WTC11 (cell line): Measurements from ENCODE around the gene STAMBP. TPM values are rescaled to one million over a fixed set of nuclear protein-coding genes. Genes with fewer than 3 reads are reported as not detected.
"Not testable (repeated sequence)": the region's sequence is repeated elsewhere in the genome, so short reads cannot be mapped to it uniquely, and the experiment has no call there.

Source experiments
- ATAC-seq: fragments of 200-7000 bp; cut with Tn5 transposase; 2 replicates; pipeline ENCODE4 v1.10.0; 2021; ENCODE audit warnings: mild to moderate bottlenecking, moderate library complexity
- CTCF ChIA-PET: fragments of 300-600 bp; sonication (Branson Sonifier 250); formaldehyde crosslinking; loops from one replicate; lab custom pipeline; 2021; ENCODE audit warnings: antibody characterized with exemption; lab: Charles Lee
- POLR2A ChIA-PET: fragments of 350-600 bp; sonication (Branson Sonifier 250); formaldehyde crosslinking; loops from one replicate; lab custom pipeline; 2021; ENCODE audit warnings: antibody characterized with exemption; lab: Charles Lee
- DNase-seq: peaks from one replicate; pipeline ENCODE4 v3.0.0; 2021; ENCODE audit warnings: low spot score
- H3K27ac Mint-ChIP-seq: 2 replicates; pipeline ENCODE4 v1.8.0; 2021; ENCODE audit warnings: mixed read lengths
- H3K27me3 Mint-ChIP-seq: 2 replicates; pipeline ENCODE4 v1.8.0; 2021; ENCODE audit warnings: low read depth, mild to moderate bottlenecking, moderate library complexity, mixed read lengths
- H3K36me3 Mint-ChIP-seq: 2 replicates; pipeline ENCODE4 v1.8.0; 2021; ENCODE audit warnings: mixed read lengths
- H3K4me1 Mint-ChIP-seq: 2 replicates; pipeline ENCODE4 v1.8.0; 2022; ENCODE audit warnings: mixed read lengths
- H3K4me3 Mint-ChIP-seq: 2 replicates; pipeline ENCODE4 v1.8.0; 2021; ENCODE audit warnings: mild to moderate bottlenecking, moderate library complexity, mixed read lengths
- H3K9me3 Mint-ChIP-seq: 2 replicates; pipeline ENCODE4 v1.8.0; 2021; ENCODE audit warnings: mixed read lengths
- ESRRA ChIP-seq: sonication (generic); formaldehyde crosslinking; IDR thresholded peaks from 2 replicates; pipeline ENCODE4 v1.8.1; 2022; ENCODE audit warnings: mild to moderate bottlenecking, missing genetic modification reagents, borderline replicate concordance
- ETV6 ChIP-seq: sonication (generic); formaldehyde crosslinking; IDR thresholded peaks from 2 replicates; pipeline ENCODE4 v1.8.1; 2022; ENCODE audit warnings: mild to moderate bottlenecking, missing genetic modification reagents
- FOXJ3 ChIP-seq: sonication (generic); formaldehyde crosslinking; IDR thresholded peaks from 2 replicates; pipeline ENCODE4 v1.9.0; 2021; ENCODE audit warnings: missing genetic modification reagents, mild to moderate bottlenecking, borderline replicate concordance
- FOXP1 ChIP-seq: sonication (generic); formaldehyde crosslinking; IDR thresholded peaks from 2 replicates; pipeline ENCODE4 v1.8.0; 2022; ENCODE audit warnings: missing genetic modification reagents, mild to moderate bottlenecking, moderate library complexity, borderline replicate concordance
- KAT7 ChIP-seq: sonication (generic); formaldehyde crosslinking; IDR thresholded peaks from 2 replicates; pipeline ENCODE4 v1.8.1; 2023; ENCODE audit warnings: missing genetic modification reagents, mild to moderate bottlenecking, borderline replicate concordance
- NFATC4 ChIP-seq: fragments of 250-450 bp; sonication (Bioruptor Pico); IDR thresholded peaks from 2 replicates; pipeline ENCODE4 v1.9.0; 2021; ENCODE audit warnings: mild to moderate bottlenecking
- NFE2L1 ChIP-seq: sonication (generic); formaldehyde crosslinking; IDR thresholded peaks from 2 replicates; pipeline ENCODE4 v1.8.1; 2023; ENCODE audit warnings: missing genetic modification reagents
- NFYB ChIP-seq: sonication (generic); formaldehyde crosslinking; conservative IDR thresholded peaks from 2 replicates; pipeline ENCODE4 v1.8.0; 2022; ENCODE audit warnings: low read depth, missing genetic modification reagents
- NR3C1 ChIP-seq: sonication (generic); formaldehyde crosslinking; conservative IDR thresholded peaks from 2 replicates; pipeline ENCODE4 v1.8.1; 2023; ENCODE audit warnings: low read depth, mild to moderate bottlenecking, missing genetic modification reagents
- ZBTB21 ChIP-seq: sonication (generic); formaldehyde crosslinking; IDR thresholded peaks from 2 replicates; pipeline ENCODE4 v1.8.1; 2023; ENCODE audit warnings: mild to moderate bottlenecking, missing genetic modification reagents, borderline replicate concordance
- ZNF138 ChIP-seq: sonication (generic); formaldehyde crosslinking; conservative IDR thresholded peaks from 2 replicates; pipeline ENCODE4 v1.8.1; 2022; ENCODE audit warnings: mild to moderate bottlenecking, moderate library complexity, missing genetic modification reagents
- ZNF232 ChIP-seq: sonication (generic); formaldehyde crosslinking; IDR thresholded peaks from 2 replicates; pipeline ENCODE4 v1.8.0; 2022; ENCODE audit warnings: mild to moderate bottlenecking, missing genetic modification reagents
- ZNF396 ChIP-seq: fragments of 250-450 bp; sonication (Bioruptor Pico); IDR thresholded peaks from 2 replicates; pipeline ENCODE4 v1.8.0; 2021; ENCODE audit warnings: mild to moderate bottlenecking, moderate library complexity, borderline replicate concordance
- ZNF416 ChIP-seq: fragments of 250-450 bp; sonication (Bioruptor Pico); IDR thresholded peaks from 2 replicates; pipeline ENCODE4 v1.9.0; 2021; ENCODE audit warnings: mild to moderate bottlenecking, inconsistent platforms
- total RNA-seq: library from RNA; stranded (reverse); gene quantifications from 3 replicates; pipeline ENCODE4 v1.2.3, GENCODE V29; 2021
- TF ChIP-seq, protein P1 (sequence below): sonication (generic); formaldehyde crosslinking; IDR thresholded peaks from 2 replicates; pipeline ENCODE4 v1.8.1; 2023; ENCODE audit warnings: mild to moderate bottlenecking, missing genetic modification reagents
- TF ChIP-seq, protein P2 (sequence below): sonication (generic); formaldehyde crosslinking; IDR thresholded peaks from 2 replicates; pipeline ENCODE4 v1.8.0; 2022; ENCODE audit warnings: mild to moderate bottlenecking, missing genetic modification reagents
- TF ChIP-seq, protein P3 (sequence below): fragments of 250-450 bp; sonication (Bioruptor Pico); IDR thresholded peaks from 2 replicates; pipeline ENCODE4 v1.9.0; 2021; ENCODE audit warnings: mild to moderate bottlenecking
- TF ChIP-seq, protein P4 (sequence below): sonication (generic); formaldehyde crosslinking; IDR thresholded peaks from 2 replicates; pipeline ENCODE4 v1.8.1; 2023; ENCODE audit warnings: mild to moderate bottlenecking, missing genetic modification reagents, borderline replicate concordance
- TF ChIP-seq, protein P5 (sequence below): fragments of 200-600 bp; IDR thresholded peaks from 2 replicates; pipeline ENCODE4 v1.8.0; 2022; ENCODE audit warnings: antibody characterized with exemption
- TF ChIP-seq, protein P6 (sequence below): sonication (generic); formaldehyde crosslinking; IDR thresholded peaks from 2 replicates; pipeline ENCODE4 v1.8.1; 2023; ENCODE audit warnings: mild to moderate bottlenecking, missing genetic modification reagents, moderate library complexity

STAMBP gene
- total RNA-seq, 1 experiment from 2014 or later: 40.9 TPM

DNA sequence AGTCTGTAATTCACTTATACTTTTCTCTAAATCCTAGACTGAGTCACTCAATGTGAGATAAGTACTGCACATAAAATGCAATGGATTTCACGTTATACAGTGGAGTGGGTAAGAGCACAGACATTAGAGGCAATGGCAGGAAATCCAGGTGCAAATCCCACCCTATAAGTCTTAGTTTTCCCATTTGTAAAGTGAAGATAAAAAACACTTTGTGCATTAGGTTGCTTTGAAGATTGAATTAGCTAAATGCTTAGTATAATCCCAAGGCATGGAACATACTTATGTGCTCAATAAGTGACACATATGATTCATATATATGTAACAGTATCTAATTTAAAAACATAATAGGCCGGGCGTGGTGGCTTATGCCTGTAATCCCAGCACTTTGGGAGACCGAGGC, 74.6 kb downstream of the STAMBP start:
- ChIA-PET CTCF (no interaction called here), POLR2A (no interaction called here)
- no peak overlapping the region for H3K27ac Mint-ChIP-seq
- no peak overlapping the region for H3K4me3 Mint-ChIP-seq
- H3K4me1 Mint-ChIP-seq: peaks cover 4% of the 10 kb centered on the region
- TF ChIP-seq ZNF396: no peak
- ATAC-seq: no peak
- H3K36me3 Mint-ChIP-seq: no peaks in the 10 kb centered on the region
- DNase-seq: no peak
- no peaks in the 10 kb centered on the region for H3K9me3 Mint-ChIP-seq
- peaks cover 5% of the 10 kb centered on the region for H3K27me3 Mint-ChIP-seq

DNA sequence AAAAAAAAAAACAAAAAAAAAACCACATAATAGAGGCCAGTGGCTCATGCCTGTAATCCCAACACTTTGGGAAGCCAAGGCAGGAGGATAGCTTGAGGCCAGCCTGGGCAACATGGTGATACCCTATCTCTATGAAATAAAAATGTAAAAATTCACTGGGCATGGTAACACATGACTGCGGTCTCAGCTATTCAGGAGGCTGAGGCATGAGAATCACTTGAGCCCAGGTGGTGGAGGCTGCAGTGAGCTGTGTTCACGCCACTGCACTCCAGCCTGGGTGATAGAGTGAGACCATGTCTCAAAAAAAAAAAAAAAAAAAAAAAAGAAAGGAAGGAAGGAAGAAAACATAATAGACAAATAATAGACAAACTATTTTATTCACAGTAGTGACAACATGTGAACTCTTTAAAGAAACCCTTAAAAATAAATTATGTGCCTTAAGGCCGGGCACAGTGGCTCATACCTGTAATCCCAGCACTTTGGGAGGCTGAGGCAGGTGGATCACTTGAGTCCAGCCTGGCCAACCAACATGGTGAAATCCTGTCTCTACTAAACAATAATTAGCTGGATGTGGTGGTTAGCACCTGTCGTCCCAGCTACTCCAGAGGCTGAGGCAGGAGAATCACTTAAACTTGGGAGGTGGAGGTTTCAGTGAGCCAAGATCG, 75.3 kb downstream of the STAMBP start:
- H3K27me3 Mint-ChIP-seq, DNase-seq, POLR2A ChIA-PET, H3K4me1 Mint-ChIP-seq, CTCF ChIA-PET, ATAC-seq, H3K27ac Mint-ChIP-seq, H3K4me3 Mint-ChIP-seq, H3K36me3 Mint-ChIP-seq, H3K9me3 Mint-ChIP-seq: not testable (repeated sequence)

DNA sequence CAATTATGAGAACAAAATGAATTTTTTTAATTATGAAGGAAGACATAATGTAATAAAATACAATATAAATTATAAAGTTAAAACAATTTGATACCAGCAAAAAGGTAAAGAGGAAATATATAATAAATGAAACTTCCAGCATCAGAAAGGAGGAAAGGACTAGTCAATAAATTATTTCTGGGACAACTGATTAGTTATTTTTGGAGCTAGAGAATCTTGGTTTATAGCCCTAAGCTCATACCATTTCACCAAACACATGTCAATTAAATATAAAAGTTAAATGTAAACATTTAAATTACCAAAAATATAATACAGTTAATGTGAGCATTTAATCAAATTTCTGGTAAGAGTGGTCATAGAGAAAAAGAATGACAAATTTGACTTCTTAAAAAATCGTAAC, 76.2 kb downstream of the STAMBP start:
- ChIA-PET CTCF (no interaction called here), POLR2A (no interaction called here)
- H3K4me1 Mint-ChIP-seq: peaks cover 4% of the 10 kb centered on the region
- TF ChIP-seq ZNF232 (CRISPR knock-in tag): no peak
- TF ChIP-seq ETV6 (CRISPR knock-in tag): no peak
- TF ChIP-seq NFATC4 (CRISPR knock-in tag): no peak
- no peak for TF ChIP-seq ESRRA
- TF ChIP-seq, protein P1, sequence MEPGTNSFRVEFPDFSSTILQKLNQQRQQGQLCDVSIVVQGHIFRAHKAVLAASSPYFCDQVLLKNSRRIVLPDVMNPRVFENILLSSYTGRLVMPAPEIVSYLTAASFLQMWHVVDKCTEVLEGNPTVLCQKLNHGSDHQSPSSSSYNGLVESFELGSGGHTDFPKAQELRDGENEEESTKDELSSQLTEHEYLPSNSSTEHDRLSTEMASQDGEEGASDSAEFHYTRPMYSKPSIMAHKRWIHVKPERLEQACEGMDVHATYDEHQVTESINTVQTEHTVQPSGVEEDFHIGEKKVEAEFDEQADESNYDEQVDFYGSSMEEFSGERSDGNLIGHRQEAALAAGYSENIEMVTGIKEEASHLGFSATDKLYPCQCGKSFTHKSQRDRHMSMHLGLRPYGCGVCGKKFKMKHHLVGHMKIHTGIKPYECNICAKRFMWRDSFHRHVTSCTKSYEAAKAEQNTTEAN (CRISPR knock-in tag): no peak
- TF ChIP-seq, protein P2, sequence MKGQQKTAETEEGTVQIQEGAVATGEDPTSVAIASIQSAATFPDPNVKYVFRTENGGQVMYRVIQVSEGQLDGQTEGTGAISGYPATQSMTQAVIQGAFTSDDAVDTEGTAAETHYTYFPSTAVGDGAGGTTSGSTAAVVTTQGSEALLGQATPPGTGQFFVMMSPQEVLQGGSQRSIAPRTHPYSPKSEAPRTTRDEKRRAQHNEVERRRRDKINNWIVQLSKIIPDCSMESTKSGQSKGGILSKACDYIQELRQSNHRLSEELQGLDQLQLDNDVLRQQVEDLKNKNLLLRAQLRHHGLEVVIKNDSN (CRISPR knock-in tag): no peak
- TF ChIP-seq ZNF416 (CRISPR knock-in tag): no peak
- no peak for TF ChIP-seq FOXP1
- no peak for TF ChIP-seq NFYB
- TF ChIP-seq ZBTB21: no peak
- DNase-seq (no peak), ATAC-seq (no peak)
- H3K27ac Mint-ChIP-seq: no peak overlapping the region
- H3K4me3 Mint-ChIP-seq: no peak overlapping the region
- H3K27me3 Mint-ChIP-seq: peaks cover 5% of the 10 kb centered on the region
- H3K36me3 Mint-ChIP-seq: no peaks in the 10 kb centered on the region
- no peaks in the 10 kb centered on the region for H3K9me3 Mint-ChIP-seq

DNA sequence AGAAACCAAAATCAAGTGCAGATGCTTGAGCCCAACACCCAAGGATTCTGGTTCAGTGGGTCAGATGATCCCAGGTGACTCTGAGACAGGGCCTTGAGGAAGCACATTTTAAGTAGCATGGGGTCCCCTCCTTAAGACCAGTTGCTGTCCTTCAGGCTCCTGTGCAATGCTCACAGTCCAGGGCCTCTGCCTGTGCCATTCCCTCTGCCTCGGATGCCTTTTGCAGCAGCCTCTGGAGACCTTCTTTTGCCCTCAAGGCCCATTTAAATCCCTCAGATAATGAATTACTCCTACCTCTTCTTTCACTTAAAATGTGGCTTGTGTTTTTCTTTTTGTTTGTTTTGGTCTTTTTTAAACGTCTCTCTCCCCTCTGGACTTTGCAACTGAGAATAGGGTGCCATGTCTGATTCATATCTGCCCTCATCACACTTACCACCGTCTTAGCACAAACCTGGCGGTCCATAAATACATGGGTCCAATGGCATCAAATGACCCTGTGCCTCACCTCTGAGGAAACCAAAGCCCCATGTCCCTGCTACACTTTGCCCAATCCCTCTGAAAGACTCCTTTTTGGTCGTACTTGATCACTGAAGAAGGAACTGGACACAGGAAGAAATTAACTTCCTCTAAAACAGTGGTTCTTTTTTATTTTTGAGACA, 78.2 kb downstream of the STAMBP start:
- CTCF ChIA-PET: interaction anchor here (1.2 to 1.6 kb wide), 13 partner anchors 14 to 243 kb away, joined by 3 to 23 read pairs (median 4); partner anchors contain the start of gene ACTG2
- H3K4me1 Mint-ChIP-seq: peaks cover 4% of the 10 kb centered on the region
- no peak for DNase-seq
- TF ChIP-seq FOXJ3 (no peak), KAT7 (CRISPR knock-in tag) (no peak), NR3C1 (no peak), NFE2L1 (CRISPR knock-in tag) (no peak), ZNF138 (CRISPR knock-in tag) (no peak), ZBTB21 (no peak)
- TF ChIP-seq, protein P3, sequence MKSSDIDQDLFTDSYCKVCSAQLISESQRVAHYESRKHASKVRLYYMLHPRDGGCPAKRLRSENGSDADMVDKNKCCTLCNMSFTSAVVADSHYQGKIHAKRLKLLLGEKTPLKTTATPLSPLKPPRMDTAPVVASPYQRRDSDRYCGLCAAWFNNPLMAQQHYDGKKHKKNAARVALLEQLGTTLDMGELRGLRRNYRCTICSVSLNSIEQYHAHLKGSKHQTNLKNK (CRISPR knock-in tag): no peak
- TF ChIP-seq, protein P4, sequence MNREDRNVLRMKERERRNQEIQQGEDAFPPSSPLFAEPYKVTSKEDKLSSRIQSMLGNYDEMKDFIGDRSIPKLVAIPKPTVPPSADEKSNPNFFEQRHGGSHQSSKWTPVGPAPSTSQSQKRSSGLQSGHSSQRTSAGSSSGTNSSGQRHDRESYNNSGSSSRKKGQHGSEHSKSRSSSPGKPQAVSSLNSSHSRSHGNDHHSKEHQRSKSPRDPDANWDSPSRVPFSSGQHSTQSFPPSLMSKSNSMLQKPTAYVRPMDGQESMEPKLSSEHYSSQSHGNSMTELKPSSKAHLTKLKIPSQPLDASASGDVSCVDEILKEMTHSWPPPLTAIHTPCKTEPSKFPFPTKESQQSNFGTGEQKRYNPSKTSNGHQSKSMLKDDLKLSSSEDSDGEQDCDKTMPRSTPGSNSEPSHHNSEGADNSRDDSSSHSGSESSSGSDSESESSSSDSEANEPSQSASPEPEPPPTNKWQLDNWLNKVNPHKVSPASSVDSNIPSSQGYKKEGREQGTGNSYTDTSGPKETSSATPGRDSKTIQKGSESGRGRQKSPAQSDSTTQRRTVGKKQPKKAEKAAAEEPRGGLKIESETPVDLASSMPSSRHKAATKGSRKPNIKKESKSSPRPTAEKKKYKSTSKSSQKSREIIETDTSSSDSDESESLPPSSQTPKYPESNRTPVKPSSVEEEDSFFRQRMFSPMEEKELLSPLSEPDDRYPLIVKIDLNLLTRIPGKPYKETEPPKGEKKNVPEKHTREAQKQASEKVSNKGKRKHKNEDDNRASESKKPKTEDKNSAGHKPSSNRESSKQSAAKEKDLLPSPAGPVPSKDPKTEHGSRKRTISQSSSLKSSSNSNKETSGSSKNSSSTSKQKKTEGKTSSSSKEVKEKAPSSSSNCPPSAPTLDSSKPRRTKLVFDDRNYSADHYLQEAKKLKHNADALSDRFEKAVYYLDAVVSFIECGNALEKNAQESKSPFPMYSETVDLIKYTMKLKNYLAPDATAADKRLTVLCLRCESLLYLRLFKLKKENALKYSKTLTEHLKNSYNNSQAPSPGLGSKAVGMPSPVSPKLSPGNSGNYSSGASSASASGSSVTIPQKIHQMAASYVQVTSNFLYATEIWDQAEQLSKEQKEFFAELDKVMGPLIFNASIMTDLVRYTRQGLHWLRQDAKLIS: no peak
- TF ChIP-seq, protein P5, sequence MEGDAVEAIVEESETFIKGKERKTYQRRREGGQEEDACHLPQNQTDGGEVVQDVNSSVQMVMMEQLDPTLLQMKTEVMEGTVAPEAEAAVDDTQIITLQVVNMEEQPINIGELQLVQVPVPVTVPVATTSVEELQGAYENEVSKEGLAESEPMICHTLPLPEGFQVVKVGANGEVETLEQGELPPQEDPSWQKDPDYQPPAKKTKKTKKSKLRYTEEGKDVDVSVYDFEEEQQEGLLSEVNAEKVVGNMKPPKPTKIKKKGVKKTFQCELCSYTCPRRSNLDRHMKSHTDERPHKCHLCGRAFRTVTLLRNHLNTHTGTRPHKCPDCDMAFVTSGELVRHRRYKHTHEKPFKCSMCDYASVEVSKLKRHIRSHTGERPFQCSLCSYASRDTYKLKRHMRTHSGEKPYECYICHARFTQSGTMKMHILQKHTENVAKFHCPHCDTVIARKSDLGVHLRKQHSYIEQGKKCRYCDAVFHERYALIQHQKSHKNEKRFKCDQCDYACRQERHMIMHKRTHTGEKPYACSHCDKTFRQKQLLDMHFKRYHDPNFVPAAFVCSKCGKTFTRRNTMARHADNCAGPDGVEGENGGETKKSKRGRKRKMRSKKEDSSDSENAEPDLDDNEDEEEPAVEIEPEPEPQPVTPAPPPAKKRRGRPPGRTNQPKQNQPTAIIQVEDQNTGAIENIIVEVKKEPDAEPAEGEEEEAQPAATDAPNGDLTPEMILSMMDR: no peak
- TF ChIP-seq, protein P6, sequence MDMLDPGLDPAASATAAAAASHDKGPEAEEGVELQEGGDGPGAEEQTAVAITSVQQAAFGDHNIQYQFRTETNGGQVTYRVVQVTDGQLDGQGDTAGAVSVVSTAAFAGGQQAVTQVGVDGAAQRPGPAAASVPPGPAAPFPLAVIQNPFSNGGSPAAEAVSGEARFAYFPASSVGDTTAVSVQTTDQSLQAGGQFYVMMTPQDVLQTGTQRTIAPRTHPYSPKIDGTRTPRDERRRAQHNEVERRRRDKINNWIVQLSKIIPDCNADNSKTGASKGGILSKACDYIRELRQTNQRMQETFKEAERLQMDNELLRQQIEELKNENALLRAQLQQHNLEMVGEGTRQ (CRISPR knock-in tag): no peak

More for the DNA sequence above, 78.2 kb downstream of the STAMBP start:
- POLR2A ChIA-PET: no interaction called here
- Mint-ChIP-seq H3K9me3 (no peaks in the 10 kb centered on the region), H3K36me3 (no peaks in the 10 kb centered on the region), H3K27me3 (peaks cover 5% of the 10 kb centered on the region), H3K27ac (no peak overlapping the region), H3K4me3 (no peak overlapping the region)
- ATAC-seq: no peak
